Measurements from ENCODE around the gene RYR1. TPM values are rescaled to one million over a fixed set of nuclear protein-coding genes. Genes with fewer than 3 reads are reported as not detected.

The RYR1 gene
- total RNA-seq, 1 experiment from 2014 or later = 4.1 TPM

DNA sequence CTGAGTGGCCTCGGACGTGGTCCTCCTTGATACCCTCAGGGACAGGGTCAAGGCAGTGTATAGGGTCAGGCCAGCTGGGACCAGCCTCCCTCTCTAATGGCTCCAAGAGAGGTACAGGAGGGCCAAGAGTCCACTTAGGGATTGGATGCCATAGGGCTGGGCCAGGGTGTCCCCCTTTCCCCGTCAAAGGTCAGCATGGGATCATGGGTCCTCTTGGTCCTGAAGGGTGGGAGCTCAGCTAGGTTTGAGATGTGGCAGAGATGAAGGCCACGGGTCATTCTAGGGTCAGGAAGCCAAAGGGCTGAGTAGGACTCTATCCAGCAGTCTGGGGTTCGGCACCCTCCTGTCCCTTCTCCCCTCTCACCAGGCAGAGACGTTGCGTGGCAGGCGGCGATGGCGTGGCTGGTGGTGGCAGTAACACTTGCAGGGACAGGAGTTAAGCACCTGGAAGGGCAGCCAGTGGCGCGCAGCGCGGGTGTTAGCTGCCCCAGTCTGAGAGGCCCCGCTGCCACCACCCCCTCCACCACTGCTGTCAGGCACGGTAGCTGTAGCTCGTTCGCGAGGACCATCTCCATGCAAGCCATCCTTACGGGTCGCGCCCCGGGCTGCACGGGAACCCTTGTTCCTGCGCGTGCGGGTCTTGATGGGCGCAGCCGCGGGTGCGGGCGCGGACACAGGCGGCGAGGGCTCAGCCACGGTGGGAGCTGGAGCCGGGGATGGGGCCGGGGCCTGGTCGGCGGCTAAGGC, 48.3 kb upstream of the RYR1 start:
- no peak for TF ChIP-seq EZH2 (IDR thresholded peaks at IDR 0.05)
- Histone ChIP-seq H3K4me3 (replicated peaks in 1 of 2; ENCODE audit: low read depth in 1 of 2, low read length in 2 of 2) (no peak overlapping the region), H3K36me3 (ENCODE audit: control insufficient read depth in 1 of 2, insufficient read depth in 2 of 2, low read length in 2 of 2) (peaks cover 28 to 31% of the 10 kb centered on the region in 2 experiments; a peak in 3 of 4 replicates), H4K20me1 (ENCODE audit: insufficient read depth) (no peaks in the 10 kb centered on the region), H3K4me2 (ENCODE audit: low read length) (no peak overlapping the region), H3K27me3 (ENCODE audit: insufficient read depth, low read length) (no peaks in the 10 kb centered on the region), H3K9me2 (ENCODE audit: insufficient read depth) (no peaks in the 10 kb centered on the region), H3K27ac (ENCODE audit: low read depth, low read length) (no peak overlapping the region), H3K4me1 (ENCODE audit: control insufficient read depth in 1 of 2, insufficient read depth in 2 of 2, low read length in 2 of 2) (peaks cover 8 to 34% of the 10 kb centered on the region in 2 experiments), H3K79me2 (ENCODE audit: insufficient read depth, low read length) (peaks cover 14% of the 10 kb centered on the region; the same call in 1 of the 2 replicates), H2AFZ (ENCODE audit: low read depth, low read length, poor library complexity, severe bottlenecking) (no peak overlapping the region), H3K9ac (ENCODE audit: low read length) (no peak overlapping the region), H3K9me3 (ENCODE audit: control insufficient read depth in 1 of 2, insufficient read depth in 1 of 2, low read depth in 1 of 2, low read length in 2 of 2) (no peaks in the 10 kb centered on the region)
- DNase-seq (ENCODE audit: low read depth, low spot score) (no peak), ATAC-seq (no peak)
- ChIA-PET RAD21 (ENCODE audit: low non-redundant PET in 1 of 2, low total read pairs in 2 of 2, uncharacterized antibody in 2 of 2, unreplicated experiment in 2 of 2) (no interaction called here), CTCF (interaction anchor here (1.3 to 1.6 kb wide), 3 partner anchors 11 to 141 kb away, joined by 3 read pairs; partner anchors contain the start of genes FAM98C and PSMD8), POLR2A (interaction anchor here (1.5 kb wide), 1 partner anchor 11 kb away, joined by 4 read pairs; the partner anchor contains the start of gene PSMD8)
- BruUV-seq (replicated peaks) = no TSS peak
- intact Hi-C loops (cut with micrococcal nuclease) = no loop called here

DNA sequence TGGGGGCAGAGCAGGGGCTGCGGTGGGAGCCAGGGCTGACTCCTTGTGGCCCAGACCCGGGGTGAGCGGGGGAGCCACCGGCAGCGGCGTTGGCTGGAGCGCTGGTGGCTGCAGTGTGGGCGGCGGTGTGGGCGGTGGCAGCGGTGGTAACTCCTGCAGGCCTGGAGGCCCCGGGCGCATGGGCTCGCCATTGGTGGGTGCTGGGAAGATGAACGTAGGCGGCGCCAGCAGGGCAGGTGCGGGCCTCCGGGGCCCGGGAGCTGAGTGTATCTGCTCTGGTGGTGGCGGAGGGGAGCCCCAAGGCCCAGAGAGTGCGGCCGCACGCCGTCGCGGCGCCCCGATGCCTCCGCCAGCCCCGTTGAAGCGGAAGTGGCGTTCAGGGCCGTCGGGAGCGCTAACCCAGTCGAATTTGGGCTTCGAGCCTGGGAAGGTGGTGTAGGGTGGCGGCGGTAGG, 47.7 kb upstream of the RYR1 start:
- H3K36me3 ChIP-seq (ENCODE audit: control insufficient read depth in 1 of 2, insufficient read depth in 2 of 2, low read length in 2 of 2) = peaks cover 25 to 26% of the 10 kb centered on the region in 2 experiments; a peak in 3 of 4 replicates
- ATAC-seq = no peak
- TF ChIP-seq, protein P1, sequence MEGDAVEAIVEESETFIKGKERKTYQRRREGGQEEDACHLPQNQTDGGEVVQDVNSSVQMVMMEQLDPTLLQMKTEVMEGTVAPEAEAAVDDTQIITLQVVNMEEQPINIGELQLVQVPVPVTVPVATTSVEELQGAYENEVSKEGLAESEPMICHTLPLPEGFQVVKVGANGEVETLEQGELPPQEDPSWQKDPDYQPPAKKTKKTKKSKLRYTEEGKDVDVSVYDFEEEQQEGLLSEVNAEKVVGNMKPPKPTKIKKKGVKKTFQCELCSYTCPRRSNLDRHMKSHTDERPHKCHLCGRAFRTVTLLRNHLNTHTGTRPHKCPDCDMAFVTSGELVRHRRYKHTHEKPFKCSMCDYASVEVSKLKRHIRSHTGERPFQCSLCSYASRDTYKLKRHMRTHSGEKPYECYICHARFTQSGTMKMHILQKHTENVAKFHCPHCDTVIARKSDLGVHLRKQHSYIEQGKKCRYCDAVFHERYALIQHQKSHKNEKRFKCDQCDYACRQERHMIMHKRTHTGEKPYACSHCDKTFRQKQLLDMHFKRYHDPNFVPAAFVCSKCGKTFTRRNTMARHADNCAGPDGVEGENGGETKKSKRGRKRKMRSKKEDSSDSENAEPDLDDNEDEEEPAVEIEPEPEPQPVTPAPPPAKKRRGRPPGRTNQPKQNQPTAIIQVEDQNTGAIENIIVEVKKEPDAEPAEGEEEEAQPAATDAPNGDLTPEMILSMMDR (IDR thresholded peaks at IDR 0.05 in 2 of 3, conservative IDR thresholded peaks at IDR 0.05 in 1 of 3; ENCODE audit: borderline replicate concordance in 1 of 3, insufficient read depth in 1 of 3, low read depth in 2 of 3, low read length in 2 of 3) = no peak
- no peak for TF ChIP-seq ZNF274 (IDR thresholded peaks at IDR 0.05; ENCODE audit: low read depth, low read length)
- TF ChIP-seq EZH2phosphoT487 (IDR thresholded peaks at IDR 0.05; ENCODE audit: borderline replicate concordance) = no peak
- TF ChIP-seq SRF (IDR thresholded peaks at IDR 0.05; ENCODE audit: low read depth) = no peak
- no peak for TF ChIP-seq FOSL1 (IDR thresholded peaks at IDR 0.05; ENCODE audit: low read depth)
- TF ChIP-seq, protein P2, sequence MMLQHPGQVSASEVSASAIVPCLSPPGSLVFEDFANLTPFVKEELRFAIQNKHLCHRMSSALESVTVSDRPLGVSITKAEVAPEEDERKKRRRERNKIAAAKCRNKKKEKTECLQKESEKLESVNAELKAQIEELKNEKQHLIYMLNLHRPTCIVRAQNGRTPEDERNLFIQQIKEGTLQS (IDR thresholded peaks at IDR 0.05) = no peak
- no peak for TF ChIP-seq JUND (IDR thresholded peaks at IDR 0.05)
- TF ChIP-seq EGR1 (IDR thresholded peaks at IDR 0.05; ENCODE audit: low read depth) = no peak
- TF ChIP-seq SIN3A (IDR thresholded peaks at IDR 0.05; ENCODE audit: low read depth) = no peak
- TF ChIP-seq CBX3 (IDR thresholded peaks at IDR 0.05; ENCODE audit: low read depth) = no peak
- TF ChIP-seq, protein P3, sequence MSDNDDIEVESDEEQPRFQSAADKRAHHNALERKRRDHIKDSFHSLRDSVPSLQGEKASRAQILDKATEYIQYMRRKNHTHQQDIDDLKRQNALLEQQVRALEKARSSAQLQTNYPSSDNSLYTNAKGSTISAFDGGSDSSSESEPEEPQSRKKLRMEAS (IDR thresholded peaks at IDR 0.05) = no peak
- no peak for TF ChIP-seq POLR2AphosphoS5 (IDR thresholded peaks at IDR 0.05; ENCODE audit: low read depth, low read length)
- TF ChIP-seq ZBTB33 (IDR thresholded peaks at IDR 0.05; ENCODE audit: extremely low read depth, insufficient replicate concordance, low read length) = no peak
- no peak for TF ChIP-seq RAD21 (IDR thresholded peaks at IDR 0.05; ENCODE audit: low read depth)
- TF ChIP-seq CEBPB (IDR thresholded peaks at IDR 0.05; ENCODE audit: low read depth) = no peak

More for the DNA sequence above, 47.7 kb upstream of the RYR1 start:
- H3K27me3 ChIP-seq (ENCODE audit: insufficient read depth, low read length) = no peaks in the 10 kb centered on the region
- H4K20me1 ChIP-seq (ENCODE audit: insufficient read depth) = no peaks in the 10 kb centered on the region
- H3K4me2 ChIP-seq (ENCODE audit: low read length) = no peak overlapping the region
- no peak overlapping the region for H3K4me3 ChIP-seq (replicated peaks in 1 of 2; ENCODE audit: low read depth in 1 of 2, low read length in 2 of 2)
- no TSS peak for BruUV-seq (replicated peaks)
- H2AFZ ChIP-seq (ENCODE audit: low read depth, low read length, poor library complexity, severe bottlenecking) = no peak overlapping the region
- CTCF ChIA-PET = interaction anchor here (1.3 to 1.6 kb wide), 2 partner anchors 11 to 17 kb away, joined by 3 read pairs; partner anchors contain the start of genes FAM98C and PSMD8
- H3K79me2 ChIP-seq (ENCODE audit: insufficient read depth, low read length) = peaks cover 14% of the 10 kb centered on the region; the same call in 1 of the 2 replicates
- POLR2A ChIA-PET = no interaction called here
- H3K9me2 ChIP-seq (ENCODE audit: insufficient read depth) = no peaks in the 10 kb centered on the region
- intact Hi-C loops (cut with micrococcal nuclease) = no loop called here
- no peak overlapping the region for H3K9ac ChIP-seq (ENCODE audit: low read length)
- RAD21 ChIA-PET (ENCODE audit: low non-redundant PET in 1 of 2, low total read pairs in 2 of 2, uncharacterized antibody in 2 of 2, unreplicated experiment in 2 of 2) = no interaction called here
- no peaks in the 10 kb centered on the region for H3K9me3 ChIP-seq (ENCODE audit: control insufficient read depth in 1 of 2, insufficient read depth in 1 of 2, low read depth in 1 of 2, low read length in 2 of 2)
- no peak for DNase-seq (ENCODE audit: low read depth, low spot score)
- peaks cover 8 to 34% of the 10 kb centered on the region in 2 experiments for H3K4me1 ChIP-seq (ENCODE audit: control insufficient read depth in 1 of 2, insufficient read depth in 2 of 2, low read length in 2 of 2)
- H3K27ac ChIP-seq (ENCODE audit: low read depth, low read length) = no peak overlapping the region; the same call in 1 of the 2 replicates

All from HCT116 (cell line).